Activated gamma-delta T cell (primary cell): Measurements from ENCODE around the gene TRIM34.
"Not testable (repeated sequence)": the region's sequence is repeated elsewhere in the genome, so short reads cannot be mapped to it uniquely, and the experiment has no call there.

Experiments
- DNase-seq: peaks from one replicate; lab custom pipeline; 2025; lab: John Stamatoyannopoulos, UW

Gene TRIM34

GRCh38 chr11:5621580-5621979 lies 3.2 kb upstream of the TRIM34 start:
- no peak for DNase-seq

- DNase-seq: no peak
Observed at GRCh38 chr11:5622802-5623201, 2.0 kb upstream of the TRIM34 start.

- no peak for DNase-seq
Observed at GRCh38 chr11:5625281-5625680, 480 bp downstream of the TRIM34 start.

GRCh38 chr11:5626196-5626595 lies 1.4 kb downstream of the TRIM34 start:
- DNase-seq: no peak

- DNase-seq: no peak
Observed at GRCh38 chr11:5631417-5631816, 6.6 kb downstream of the TRIM34 start.

GRCh38 chr11:5631969-5632635 lies 7.3 kb downstream of the TRIM34 start:
- no peak for DNase-seq

GRCh38 chr11:5639953-5640352 lies 15.2 kb downstream of the TRIM34 start:
- DNase-seq: no peak

GRCh38 chr11:5643585-5643984 lies 18.8 kb downstream of the TRIM34 start:
- DNase-seq: no peak

- DNase-seq: no peak
Observed at GRCh38 chr11:5646139-5646538, 21.3 kb downstream of the TRIM34 start.

- no peak for DNase-seq
Observed at GRCh38 chr11:5655474-5655873, 30.7 kb downstream of the TRIM34 start.

- DNase-seq: not testable (repeated sequence)
Observed at GRCh38 chr11:5656956-5657355, 32.2 kb downstream of the TRIM34 start.

GRCh38 chr11:5658318-5658717 lies 33.5 kb downstream of the TRIM34 start:
- no peak for DNase-seq

- no peak for DNase-seq
Observed at GRCh38 chr11:5663511-5663910, 38.7 kb downstream of the TRIM34 start.

- DNase-seq: no peak
Observed at GRCh38 chr11:5665051-5665570, 40.3 kb downstream of the TRIM34 start.

GRCh38 chr11:5665746-5666401 lies 41.1 kb downstream of the TRIM34 start:
- no peak for DNase-seq

GRCh38 chr11:5666402-5666793 lies 41.6 kb downstream of the TRIM34 start:
- no peak for DNase-seq

GRCh38 chr11:5671831-5672230 lies 47.0 kb downstream of the TRIM34 start:
- DNase-seq: no peak

GRCh38 chr11:5674391-5674790 lies 49.6 kb downstream of the TRIM34 start:
- DNase-seq: no peak

- DNase-seq: no peak
Observed at GRCh38 chr11:5679811-5680210, 55.0 kb downstream of the TRIM34 start.

- not testable (repeated sequence) for DNase-seq
Observed at GRCh38 chr11:5682890-5683441, 58.2 kb downstream of the TRIM34 start.

- not testable (repeated sequence) for DNase-seq
Observed at GRCh38 chr11:5683620-5684019, 58.8 kb downstream of the TRIM34 start.

- DNase-seq: no peak
Observed at GRCh38 chr11:5684036-5684645, 59.3 kb downstream of the TRIM34 start.
